ENCODE measurements around the gene POFUT2. TPM values are rescaled to one million over a fixed set of nuclear protein-coding genes. Genes with fewer than 3 reads are reported as not detected.

The POFUT2 gene
- total RNA-seq, 1 donor from 2014 or later, result 38.3 TPM

- intact Hi-C loops (cut with DNase I), result loop anchor here (10.0 kb wide), 1 partner anchor 318 kb away; the partner anchor contains the start of gene SLX9
- no peak for TF ChIP-seq POLR2AphosphoS5 (IDR thresholded peaks at IDR 0.05; ENCODE audit: insufficient read depth in 1 of 2, low read depth in 1 of 2)
- TF ChIP-seq, protein P1, sequence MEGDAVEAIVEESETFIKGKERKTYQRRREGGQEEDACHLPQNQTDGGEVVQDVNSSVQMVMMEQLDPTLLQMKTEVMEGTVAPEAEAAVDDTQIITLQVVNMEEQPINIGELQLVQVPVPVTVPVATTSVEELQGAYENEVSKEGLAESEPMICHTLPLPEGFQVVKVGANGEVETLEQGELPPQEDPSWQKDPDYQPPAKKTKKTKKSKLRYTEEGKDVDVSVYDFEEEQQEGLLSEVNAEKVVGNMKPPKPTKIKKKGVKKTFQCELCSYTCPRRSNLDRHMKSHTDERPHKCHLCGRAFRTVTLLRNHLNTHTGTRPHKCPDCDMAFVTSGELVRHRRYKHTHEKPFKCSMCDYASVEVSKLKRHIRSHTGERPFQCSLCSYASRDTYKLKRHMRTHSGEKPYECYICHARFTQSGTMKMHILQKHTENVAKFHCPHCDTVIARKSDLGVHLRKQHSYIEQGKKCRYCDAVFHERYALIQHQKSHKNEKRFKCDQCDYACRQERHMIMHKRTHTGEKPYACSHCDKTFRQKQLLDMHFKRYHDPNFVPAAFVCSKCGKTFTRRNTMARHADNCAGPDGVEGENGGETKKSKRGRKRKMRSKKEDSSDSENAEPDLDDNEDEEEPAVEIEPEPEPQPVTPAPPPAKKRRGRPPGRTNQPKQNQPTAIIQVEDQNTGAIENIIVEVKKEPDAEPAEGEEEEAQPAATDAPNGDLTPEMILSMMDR (IDR thresholded peaks at IDR 0.05), result no peak
- no peak for TF ChIP-seq POLR2A (IDR thresholded peaks at IDR 0.05)
- H3K4me3 ChIP-seq, result no peak overlapping the region
- no peak overlapping the region for H3K27ac ChIP-seq
- peaks cover 0 to 43% of the 10 kb centered on the region in 2 donors for H3K36me3 ChIP-seq
- no peaks in the 10 kb centered on the region for H3K9me3 ChIP-seq
- DNase-seq (ENCODE audit: extremely low spot score in 2 of 2), result peak in 1 of 2 donors; percentile 77
- H3K27me3 ChIP-seq, result no peaks in the 10 kb centered on the region
- peaks cover 4% of the 10 kb centered on the region for H3K4me1 ChIP-seq
These were observed 25.1 kb downstream of the POFUT2 start for GRCh38 chr21:45262616-45263015.

DNA sequence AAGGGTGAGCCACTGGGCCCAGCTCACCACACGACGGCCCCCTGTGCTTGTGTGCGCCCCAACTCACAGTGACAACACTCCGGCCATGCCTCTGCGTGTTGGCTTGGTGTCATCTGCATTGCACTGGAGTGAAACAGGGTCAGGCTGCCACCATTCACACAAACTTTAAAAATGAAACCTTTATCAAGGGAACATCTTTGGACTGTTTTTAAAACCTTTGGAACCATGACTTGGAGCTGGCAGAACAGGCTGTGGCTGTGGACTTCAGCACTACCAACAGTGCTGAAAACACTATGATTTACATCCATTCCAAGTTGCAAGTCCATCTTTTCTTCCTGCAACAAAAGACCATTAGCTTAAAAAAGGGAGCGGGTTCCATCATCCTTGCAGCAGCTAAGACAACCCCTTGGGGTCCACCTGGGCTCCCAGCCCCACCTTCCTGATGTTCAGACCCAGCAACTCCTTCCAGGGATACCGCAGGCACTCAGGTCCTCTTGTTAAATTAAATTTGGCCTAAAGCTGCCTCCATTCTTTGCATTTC lies 25.6 kb downstream of the POFUT2 start:
- no peak overlapping the region for H3K4me3 ChIP-seq
- DNase-seq (ENCODE audit: extremely low spot score in 2 of 2), result peak in 1 of 2 donors; percentile 77
- H3K27me3 ChIP-seq, result no peaks in the 10 kb centered on the region
- peaks cover 4% of the 10 kb centered on the region for H3K4me1 ChIP-seq
- H3K36me3 ChIP-seq, result peaks cover 0 to 38% of the 10 kb centered on the region in 2 donors
- intact Hi-C loops (cut with DNase I), result loop anchor here (10.0 kb wide), 1 partner anchor 317 kb away; the partner anchor contains the start of gene SLX9
- H3K9me3 ChIP-seq, result no peaks in the 10 kb centered on the region
- TF ChIP-seq POLR2AphosphoS5 (IDR thresholded peaks at IDR 0.05; ENCODE audit: insufficient read depth in 1 of 2, low read depth in 1 of 2) (no peak), POLR2A (IDR thresholded peaks at IDR 0.05) (no peak)
- TF ChIP-seq, protein P1 (IDR thresholded peaks at IDR 0.05), result no peak
- no peak overlapping the region for H3K27ac ChIP-seq

DNA sequence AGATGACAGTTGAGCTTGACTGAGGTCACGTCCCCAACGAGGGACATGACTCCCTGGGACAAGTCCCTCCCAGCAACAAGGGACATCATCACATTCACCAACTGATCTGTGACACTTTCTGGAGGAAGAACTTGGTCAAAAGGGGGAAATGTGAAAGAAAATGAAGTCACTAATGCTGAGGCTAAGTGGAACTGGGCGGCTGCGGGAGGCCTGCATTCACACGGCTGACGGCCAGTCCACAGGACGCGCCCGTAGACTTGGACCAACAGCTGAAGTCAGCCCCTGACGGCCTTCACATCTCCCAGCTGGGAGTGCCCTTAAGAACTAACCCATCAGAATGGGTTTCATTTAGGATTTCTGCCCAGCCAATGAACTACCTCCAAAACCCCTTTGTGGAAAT lies 26.6 kb downstream of the POFUT2 start:
- intact Hi-C loops (cut with DNase I), result loop anchor here (10.0 kb wide), 1 partner anchor 316 kb away; the partner anchor contains the start of gene SLX9
- peak in 1 of 2 donors; percentile 52 for DNase-seq (ENCODE audit: extremely low spot score in 2 of 2)
- Histone ChIP-seq H3K9me3 (no peaks in the 10 kb centered on the region), H3K27ac (no peak overlapping the region), H3K27me3 (no peaks in the 10 kb centered on the region), H3K36me3 (peaks cover 0 to 28% of the 10 kb centered on the region in 2 donors), H3K4me3 (no peak overlapping the region), H3K4me1 (peaks cover 4% of the 10 kb centered on the region)
- TF ChIP-seq, protein P1 (IDR thresholded peaks at IDR 0.05), result no peak
- TF ChIP-seq POLR2A (IDR thresholded peaks at IDR 0.05) (no peak), POLR2AphosphoS5 (IDR thresholded peaks at IDR 0.05; ENCODE audit: insufficient read depth in 1 of 2, low read depth in 1 of 2) (no peak)

DNA sequence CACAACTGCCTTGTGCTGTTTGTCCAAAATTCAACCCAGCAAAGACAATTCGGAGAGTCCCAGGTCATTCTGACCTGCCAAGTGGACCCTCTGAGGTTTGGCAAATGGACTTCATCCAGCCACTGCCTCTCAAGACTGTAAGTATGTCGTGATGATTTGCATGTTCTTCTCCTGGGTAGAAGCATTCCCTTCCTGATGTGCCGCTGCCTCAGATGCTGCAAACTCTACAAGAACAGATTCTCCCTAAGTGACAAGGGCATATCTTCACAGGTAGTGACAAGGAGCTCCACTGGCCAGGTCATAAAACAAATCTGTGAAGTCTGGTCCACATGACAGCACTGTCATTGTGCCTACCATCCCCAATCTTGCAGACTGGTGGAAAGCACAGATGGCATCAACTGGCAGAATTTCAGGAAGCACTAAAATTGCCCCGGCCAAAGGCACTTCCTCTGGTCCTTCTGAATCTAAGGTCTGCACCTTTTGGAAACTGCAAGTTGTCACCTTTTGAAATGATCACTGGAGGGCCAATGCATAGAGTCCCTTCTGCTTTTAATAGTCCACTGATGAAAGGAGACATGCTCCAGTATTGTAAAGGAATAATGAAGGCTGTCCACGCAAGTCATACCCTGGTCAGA lies 27.4 kb downstream of the POFUT2 start:
- peaks cover 0 to 20% of the 10 kb centered on the region in 2 donors for H3K36me3 ChIP-seq
- peak in 1 of 2 donors; percentile 81 for DNase-seq (ENCODE audit: extremely low spot score in 2 of 2)
- H3K27me3 ChIP-seq, result no peaks in the 10 kb centered on the region
- TF ChIP-seq POLR2A (IDR thresholded peaks at IDR 0.05), result no peak
- no peak for TF ChIP-seq POLR2AphosphoS5 (IDR thresholded peaks at IDR 0.05; ENCODE audit: insufficient read depth in 1 of 2, low read depth in 1 of 2)
- TF ChIP-seq, protein P1 (IDR thresholded peaks at IDR 0.05), result no peak
- intact Hi-C loops (cut with DNase I), result loop anchor here (10.0 kb wide), 1 partner anchor 316 kb away; the partner anchor contains the start of gene SLX9
- H3K4me1 ChIP-seq, result peaks cover 4% of the 10 kb centered on the region
- no peaks in the 10 kb centered on the region for H3K9me3 ChIP-seq
- no peak overlapping the region for H3K27ac ChIP-seq
- no peak overlapping the region for H3K4me3 ChIP-seq
